Measurements from ENCODE around the gene CSMD2. TPM values are rescaled to one million over a fixed set of nuclear protein-coding genes. Genes with fewer than 3 reads are reported as not detected.

The CSMD2 gene
- polyA plus RNA-seq, 1 donor from 2014 or later: not detected

DNA sequence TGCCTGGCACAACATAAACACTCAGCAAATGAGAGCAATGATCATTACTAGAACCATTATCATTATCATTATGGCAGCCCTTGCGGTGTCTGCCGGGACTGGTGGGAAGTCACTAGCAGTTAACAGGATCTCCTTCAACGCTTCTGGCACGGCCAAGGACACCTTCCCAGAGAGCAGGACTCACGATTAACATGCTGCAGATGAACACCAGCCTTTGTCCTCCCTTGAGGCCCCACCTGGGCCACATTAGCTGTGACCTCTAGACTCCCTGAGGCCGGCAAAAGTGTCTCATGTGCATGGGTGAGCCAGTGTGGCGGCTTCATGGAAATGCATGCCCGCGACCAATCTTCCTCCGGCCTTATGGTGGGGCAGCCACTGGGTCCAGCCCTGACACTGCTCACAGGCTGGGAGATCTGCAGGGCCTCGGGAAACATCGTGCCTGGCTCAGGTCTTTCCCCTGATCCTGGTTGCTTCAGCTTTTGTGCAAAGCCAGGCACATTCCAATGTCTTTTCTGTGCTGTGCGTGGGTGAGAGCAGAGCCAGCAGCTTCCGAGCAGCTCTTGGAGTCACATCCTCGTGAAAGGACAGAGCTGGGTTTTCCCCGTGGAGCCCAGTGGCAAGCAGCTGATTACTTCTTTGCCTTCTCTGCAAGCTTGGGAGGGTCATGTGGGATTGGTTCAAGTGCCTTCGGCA is 193.9 kb downstream of the CSMD2 start:
- H3K4me3 Mint-ChIP-seq: no peak overlapping the region
- no peaks in the 10 kb centered on the region for H3K4me1 Mint-ChIP-seq
- H3K27me3 Mint-ChIP-seq: peaks cover 2% of the 10 kb centered on the region
- H3K27ac Mint-ChIP-seq: no peak overlapping the region
- no peaks in the 10 kb centered on the region for H3K9me3 Mint-ChIP-seq
- no peaks in the 10 kb centered on the region for H3K36me3 Mint-ChIP-seq

GRCh38 chr1:33970148-33970825 is 194.7 kb downstream of the CSMD2 start:
- H3K9me3 Mint-ChIP-seq: no peaks in the 10 kb centered on the region
- H3K4me1 Mint-ChIP-seq: no peaks in the 10 kb centered on the region
- H3K27ac Mint-ChIP-seq: no peak overlapping the region
- peaks cover 2% of the 10 kb centered on the region for H3K27me3 Mint-ChIP-seq
- H3K36me3 Mint-ChIP-seq: peaks cover 1% of the 10 kb centered on the region
- H3K4me3 Mint-ChIP-seq: no peak overlapping the region

GRCh38 chr1:33966346-33967141 is 198.5 kb downstream of the CSMD2 start:
- no peaks in the 10 kb centered on the region for H3K4me1 Mint-ChIP-seq
- H3K4me3 Mint-ChIP-seq: no peak overlapping the region
- H3K27ac Mint-ChIP-seq: no peak overlapping the region
- peaks cover 0 to 1% (median 0%) of the 10 kb centered on the region in 3 donors for H3K9me3 Mint-ChIP-seq
- peaks cover 2% of the 10 kb centered on the region for H3K27me3 Mint-ChIP-seq
- H3K36me3 Mint-ChIP-seq: peaks cover 2% of the 10 kb centered on the region

DNA sequence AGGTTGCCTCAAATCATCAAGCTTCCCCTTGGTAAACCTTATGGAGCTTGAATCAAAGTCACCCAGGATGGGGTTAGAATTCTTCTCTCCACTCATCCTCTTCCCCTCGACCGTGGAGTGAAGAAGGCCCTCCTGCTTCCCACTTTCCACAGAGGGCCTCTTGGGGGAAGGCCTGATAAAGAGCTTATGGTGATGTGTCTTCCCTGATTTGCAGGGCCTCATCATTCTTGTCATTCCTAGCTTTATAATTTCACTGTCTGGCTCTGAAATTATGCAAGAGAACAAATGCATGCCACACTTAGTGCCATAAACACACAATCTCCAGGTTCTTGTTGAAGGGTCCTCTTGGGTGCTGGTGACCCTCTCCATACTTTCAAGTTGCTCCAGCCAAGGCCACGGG is 199.9 kb downstream of the CSMD2 start:
- Mint-ChIP-seq H3K4me3 (no peak overlapping the region), H3K36me3 (peaks cover 2% of the 10 kb centered on the region), H3K4me1 (no peaks in the 10 kb centered on the region), H3K27ac (no peak overlapping the region), H3K9me3 (peaks cover 0 to 1% (median 0%) of the 10 kb centered on the region in 3 donors), H3K27me3 (no peaks in the 10 kb centered on the region)

GRCh38 chr1:33962061-33962460 is 203.0 kb downstream of the CSMD2 start:
- no peak overlapping the region for H3K4me3 Mint-ChIP-seq
- H3K27me3 Mint-ChIP-seq: no peaks in the 10 kb centered on the region
- H3K4me1 Mint-ChIP-seq: no peaks in the 10 kb centered on the region
- peaks cover 2% of the 10 kb centered on the region for H3K36me3 Mint-ChIP-seq
- peaks cover 0 to 1% (median 0%) of the 10 kb centered on the region in 3 donors for H3K9me3 Mint-ChIP-seq
- H3K27ac Mint-ChIP-seq: no peak overlapping the region

GRCh38 chr1:33960188-33960895 is 204.7 kb downstream of the CSMD2 start:
- no peak overlapping the region for H3K27ac Mint-ChIP-seq
- H3K27me3 Mint-ChIP-seq: no peaks in the 10 kb centered on the region
- no peak overlapping the region for H3K4me3 Mint-ChIP-seq
- H3K36me3 Mint-ChIP-seq: peaks cover 2% of the 10 kb centered on the region
- H3K9me3 Mint-ChIP-seq: peaks cover 0 to 1% (median 0%) of the 10 kb centered on the region in 3 donors
- H3K4me1 Mint-ChIP-seq: no peaks in the 10 kb centered on the region

DNA sequence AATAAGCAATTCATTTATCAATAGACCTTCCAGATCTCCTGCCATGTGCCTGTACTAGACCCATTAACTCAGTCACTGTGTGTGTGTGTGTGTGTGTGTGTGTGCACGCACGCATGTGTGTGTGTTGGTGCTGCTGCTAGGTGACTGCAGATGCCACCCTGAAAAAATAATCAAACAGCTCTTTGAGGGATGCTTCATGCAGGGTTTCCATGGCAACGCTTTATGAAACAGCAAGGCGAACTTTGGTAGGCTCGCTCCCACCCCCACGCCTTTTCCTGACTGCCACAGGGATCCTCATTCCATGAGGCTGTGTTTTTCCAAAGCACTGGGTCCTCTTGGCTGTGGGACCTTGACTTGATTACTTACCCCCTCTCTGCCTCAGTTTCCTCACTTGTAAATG is 207.2 kb downstream of the CSMD2 start:
- H3K36me3 Mint-ChIP-seq: no peaks in the 10 kb centered on the region
- H3K9me3 Mint-ChIP-seq: no peaks in the 10 kb centered on the region
- H3K27ac Mint-ChIP-seq: no peak overlapping the region
- no peak overlapping the region for H3K4me3 Mint-ChIP-seq
- H3K27me3 Mint-ChIP-seq: no peaks in the 10 kb centered on the region
- no peaks in the 10 kb centered on the region for H3K4me1 Mint-ChIP-seq

GRCh38 chr1:33955096-33955495 is 209.9 kb downstream of the CSMD2 start:
- Mint-ChIP-seq H3K4me3 (no peak overlapping the region), H3K36me3 (no peaks in the 10 kb centered on the region), H3K9me3 (no peaks in the 10 kb centered on the region), H3K27ac (no peak overlapping the region), H3K27me3 (no peaks in the 10 kb centered on the region), H3K4me1 (no peaks in the 10 kb centered on the region)

DNA sequence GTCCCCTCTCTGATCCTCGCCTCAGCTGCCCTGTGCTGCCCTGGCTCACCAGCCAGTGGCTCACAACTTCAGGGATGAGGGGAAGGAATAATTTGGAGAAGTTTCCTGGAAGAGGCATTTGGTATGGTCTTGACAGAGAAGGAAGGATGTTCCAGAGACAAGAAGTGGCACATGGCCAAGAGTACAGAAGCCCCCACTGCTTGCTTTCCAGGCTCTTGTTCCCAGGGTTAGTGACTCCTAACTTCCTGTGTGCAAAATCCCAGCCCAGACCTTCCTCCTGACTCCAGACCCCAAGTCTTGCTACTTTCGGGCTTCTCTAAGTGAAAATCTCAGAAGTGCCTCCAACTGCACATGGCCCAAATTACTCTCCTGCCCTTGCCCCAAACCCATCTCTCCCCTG is 215.5 kb downstream of the CSMD2 start:
- Mint-ChIP-seq H3K9me3 (no peaks in the 10 kb centered on the region), H3K27ac (no peak overlapping the region), H3K4me1 (no peaks in the 10 kb centered on the region), H3K27me3 (no peaks in the 10 kb centered on the region), H3K4me3 (no peak overlapping the region), H3K36me3 (no peaks in the 10 kb centered on the region)

DNA sequence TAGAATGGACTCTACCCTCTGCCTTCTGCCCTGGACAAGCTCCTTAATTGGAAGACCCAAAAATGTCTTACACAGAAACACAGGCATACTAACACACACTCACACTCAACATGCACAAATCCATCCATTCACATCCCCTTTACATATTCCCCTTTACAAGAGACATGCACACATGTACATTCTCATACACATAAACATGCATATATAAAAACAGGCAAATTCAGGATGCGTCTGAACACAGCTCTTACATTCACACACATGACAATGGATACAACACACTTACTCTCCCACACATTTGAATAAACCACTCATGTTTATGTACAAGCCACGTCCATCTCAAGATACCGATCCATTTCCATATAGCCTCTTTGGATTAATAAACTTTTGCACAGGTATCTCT is 216.7 kb downstream of the CSMD2 start:
- Mint-ChIP-seq H3K9me3 (no peaks in the 10 kb centered on the region), H3K36me3 (no peaks in the 10 kb centered on the region), H3K4me3 (no peak overlapping the region), H3K4me1 (no peaks in the 10 kb centered on the region), H3K27me3 (no peaks in the 10 kb centered on the region), H3K27ac (no peak overlapping the region)

- Mint-ChIP-seq H3K4me1 (no peaks in the 10 kb centered on the region), H3K36me3 (no peaks in the 10 kb centered on the region), H3K9me3 (no peaks in the 10 kb centered on the region), H3K27me3 (no peaks in the 10 kb centered on the region), H3K4me3 (no peak overlapping the region), H3K27ac (no peak overlapping the region)
Measured at GRCh38 chr1:33946836-33947235, 218.2 kb downstream of the CSMD2 start.

GRCh38 chr1:33944846-33945245 is 220.2 kb downstream of the CSMD2 start:
- Mint-ChIP-seq H3K27ac (peak overlapping the region in 1 of 3 donors; percentile 64), H3K36me3 (no peaks in the 10 kb centered on the region), H3K9me3 (peaks cover 0 to 2% (median 0%) of the 10 kb centered on the region in 3 donors), H3K4me1 (no peaks in the 10 kb centered on the region), H3K4me3 (no peak overlapping the region), H3K27me3 (no peaks in the 10 kb centered on the region)

DNA sequence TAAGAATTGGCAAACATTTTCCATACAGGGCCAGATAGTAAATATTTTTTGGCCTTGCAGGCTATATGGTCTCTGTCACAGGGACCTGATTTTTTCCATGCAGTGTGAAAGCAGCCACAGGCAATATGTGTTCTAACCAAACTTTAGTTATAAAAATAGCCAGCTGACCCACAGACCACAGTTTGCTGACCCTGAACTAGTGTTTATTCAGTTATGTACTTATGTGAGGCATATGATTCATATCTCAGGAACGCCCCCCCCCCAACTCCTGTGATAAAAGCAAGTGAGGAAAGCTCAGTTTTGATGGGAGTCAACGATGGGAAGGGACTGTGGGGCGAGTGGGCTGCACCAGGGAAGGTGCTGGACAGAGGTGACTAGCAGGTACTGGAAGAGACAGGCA is 221.1 kb downstream of the CSMD2 start:
- no peaks in the 10 kb centered on the region for H3K36me3 Mint-ChIP-seq

GRCh38 chr1:33932871-33933270 is 232.2 kb downstream of the CSMD2 start:
- H3K4me1 Mint-ChIP-seq: no peaks in the 10 kb centered on the region
- H3K9me3 Mint-ChIP-seq: peaks cover 0 to 3% (median 1%) of the 10 kb centered on the region in 3 donors
- no peak overlapping the region for H3K27ac Mint-ChIP-seq
- H3K27me3 Mint-ChIP-seq: peaks cover 3% of the 10 kb centered on the region
- H3K36me3 Mint-ChIP-seq: no peaks in the 10 kb centered on the region
- H3K4me3 Mint-ChIP-seq: no peak overlapping the region

More for the DNA sequence above, 221.1 kb downstream of the CSMD2 start:
- Mint-ChIP-seq H3K27me3 (no peaks in the 10 kb centered on the region), H3K4me3 (no peak overlapping the region), H3K9me3 (peaks cover 2 to 3% (median 2%) of the 10 kb centered on the region in 3 donors), H3K27ac (no peak overlapping the region), H3K4me1 (no peaks in the 10 kb centered on the region)

DNA sequence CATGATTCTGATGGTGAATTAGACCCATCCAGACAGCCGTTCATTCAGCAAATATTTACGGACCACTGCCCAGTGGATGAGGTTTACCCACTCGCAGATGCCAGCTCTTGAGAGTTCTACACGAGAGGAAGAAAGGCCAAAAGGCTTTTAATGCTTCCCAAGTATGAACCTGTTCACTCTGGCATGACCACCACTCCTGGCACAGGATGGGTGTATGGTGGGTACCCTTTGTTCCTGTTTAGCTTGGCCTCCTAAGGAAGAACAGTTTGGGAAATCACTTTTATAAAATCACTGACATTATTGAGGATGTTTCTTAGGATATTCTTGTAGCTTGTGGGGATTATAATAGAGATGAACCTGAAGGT is 233.9 kb downstream of the CSMD2 start:
- no peak overlapping the region for H3K27ac Mint-ChIP-seq
- H3K4me1 Mint-ChIP-seq: no peaks in the 10 kb centered on the region
- no peak overlapping the region for H3K4me3 Mint-ChIP-seq
- H3K36me3 Mint-ChIP-seq: no peaks in the 10 kb centered on the region
- H3K27me3 Mint-ChIP-seq: peaks cover 3% of the 10 kb centered on the region
- H3K9me3 Mint-ChIP-seq: peaks cover 0 to 3% (median 0%) of the 10 kb centered on the region in 3 donors
